T follicular helper cell (primary cell): ENCODE results near the gene PCF11.

Experiments
- DNase-seq: peaks from one replicate; pipeline ENCODE4 v3.0.0-alpha.2; 2020; ENCODE audit warnings: low read depth

Gene PCF11

DNA sequence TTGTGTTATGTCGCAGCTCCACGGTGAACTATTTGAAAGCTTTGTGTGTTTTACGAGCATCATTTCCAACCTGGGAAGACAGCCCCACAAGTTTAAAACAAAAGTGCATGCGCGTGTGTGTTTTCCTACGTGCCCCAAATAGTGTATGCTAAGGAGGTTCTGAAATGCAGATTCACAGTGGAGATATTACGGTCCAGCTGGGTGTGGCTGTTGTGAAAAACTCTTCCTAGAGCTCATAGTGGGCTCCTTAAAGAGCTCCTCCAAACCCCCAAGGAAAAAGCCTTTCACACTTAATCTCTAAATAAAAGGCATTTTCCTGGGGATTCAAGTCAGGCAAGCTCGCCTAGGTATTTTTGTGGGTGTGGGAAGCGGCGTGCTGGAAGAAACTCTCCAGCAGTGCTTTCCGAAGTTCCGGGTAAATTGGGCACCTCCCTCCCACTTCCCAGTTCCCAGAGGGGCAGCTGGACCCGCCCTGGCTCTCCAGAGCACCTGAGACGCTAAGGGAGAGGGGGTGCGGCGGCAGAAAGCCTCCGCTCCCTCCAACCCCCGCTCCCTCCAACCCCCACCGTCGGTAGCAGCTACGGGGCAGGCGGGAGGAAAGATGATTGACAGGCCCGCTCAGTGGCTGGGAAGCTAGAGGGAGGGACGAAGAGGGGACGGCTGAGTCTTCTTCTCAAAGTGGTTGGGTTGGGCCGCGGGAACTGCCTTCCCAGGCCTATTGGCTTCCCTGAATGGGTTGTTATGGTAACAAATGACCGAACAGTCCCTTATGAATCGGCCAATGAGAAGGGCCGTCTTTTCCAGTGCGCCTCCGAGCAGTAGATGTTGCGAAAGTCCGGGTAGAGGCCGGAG lies 561 bp upstream of the PCF11 start:
- DNase-seq: peak; percentile 98

DNA sequence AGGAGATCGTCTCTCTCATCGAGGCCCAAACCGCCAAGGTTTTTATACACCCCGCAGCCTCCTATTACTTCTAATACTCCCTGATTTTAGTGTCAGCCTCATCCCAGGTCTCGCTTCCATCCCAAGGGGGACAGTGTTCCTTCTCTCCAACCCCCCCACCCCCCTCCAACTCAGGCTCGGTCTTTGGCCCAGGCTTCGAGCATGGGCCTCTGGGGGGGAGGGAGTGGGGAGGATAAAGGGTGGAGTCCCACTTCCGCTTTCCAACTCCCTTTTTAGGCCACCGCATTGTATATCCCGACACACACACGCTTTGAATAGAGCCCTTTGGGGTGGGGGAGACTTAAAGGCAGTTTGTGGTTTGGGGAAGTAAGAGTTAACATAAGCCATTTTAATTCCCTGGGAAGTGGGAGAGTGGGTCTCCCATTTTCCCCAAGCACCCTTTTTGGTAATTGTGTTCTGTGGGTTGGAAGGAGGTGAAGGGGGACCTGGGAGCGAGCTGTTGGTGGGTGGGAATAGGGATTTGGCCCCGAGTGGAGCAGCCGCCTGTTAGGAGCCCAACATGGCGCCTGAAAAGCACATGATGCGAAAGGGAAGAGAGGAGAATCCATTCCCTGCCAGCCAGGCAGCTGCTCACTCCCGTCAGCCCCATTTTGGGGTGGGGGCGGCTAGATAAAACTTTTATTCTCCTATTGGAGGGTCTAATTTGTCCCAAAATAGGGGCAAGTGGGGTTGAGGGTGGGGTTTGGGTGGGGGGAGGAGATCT lies 844 bp downstream of the PCF11 start:
- DNase-seq: peak; percentile 34

DNA sequence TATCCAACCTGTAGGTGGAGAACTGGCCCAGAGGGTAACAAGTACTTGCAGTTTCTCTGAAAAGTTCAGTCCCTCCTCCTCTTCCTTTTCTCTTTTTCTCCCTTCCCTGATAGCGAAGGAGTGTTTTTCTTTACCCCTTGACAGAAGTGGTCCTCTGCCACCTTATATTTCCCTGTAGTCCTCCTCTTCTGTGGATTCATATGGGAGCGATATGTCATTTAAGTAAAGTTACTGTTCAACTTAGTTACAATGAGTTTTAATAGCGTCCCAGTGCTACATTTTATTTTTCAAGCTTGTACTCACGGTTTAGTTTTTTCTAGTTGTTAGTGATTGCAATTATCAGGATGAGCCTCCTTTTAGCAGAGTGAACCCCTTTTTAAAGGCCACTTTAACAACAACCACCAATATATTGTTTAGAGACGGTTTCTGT lies 1.4 kb downstream of the PCF11 start:
- no peak for DNase-seq

DNA sequence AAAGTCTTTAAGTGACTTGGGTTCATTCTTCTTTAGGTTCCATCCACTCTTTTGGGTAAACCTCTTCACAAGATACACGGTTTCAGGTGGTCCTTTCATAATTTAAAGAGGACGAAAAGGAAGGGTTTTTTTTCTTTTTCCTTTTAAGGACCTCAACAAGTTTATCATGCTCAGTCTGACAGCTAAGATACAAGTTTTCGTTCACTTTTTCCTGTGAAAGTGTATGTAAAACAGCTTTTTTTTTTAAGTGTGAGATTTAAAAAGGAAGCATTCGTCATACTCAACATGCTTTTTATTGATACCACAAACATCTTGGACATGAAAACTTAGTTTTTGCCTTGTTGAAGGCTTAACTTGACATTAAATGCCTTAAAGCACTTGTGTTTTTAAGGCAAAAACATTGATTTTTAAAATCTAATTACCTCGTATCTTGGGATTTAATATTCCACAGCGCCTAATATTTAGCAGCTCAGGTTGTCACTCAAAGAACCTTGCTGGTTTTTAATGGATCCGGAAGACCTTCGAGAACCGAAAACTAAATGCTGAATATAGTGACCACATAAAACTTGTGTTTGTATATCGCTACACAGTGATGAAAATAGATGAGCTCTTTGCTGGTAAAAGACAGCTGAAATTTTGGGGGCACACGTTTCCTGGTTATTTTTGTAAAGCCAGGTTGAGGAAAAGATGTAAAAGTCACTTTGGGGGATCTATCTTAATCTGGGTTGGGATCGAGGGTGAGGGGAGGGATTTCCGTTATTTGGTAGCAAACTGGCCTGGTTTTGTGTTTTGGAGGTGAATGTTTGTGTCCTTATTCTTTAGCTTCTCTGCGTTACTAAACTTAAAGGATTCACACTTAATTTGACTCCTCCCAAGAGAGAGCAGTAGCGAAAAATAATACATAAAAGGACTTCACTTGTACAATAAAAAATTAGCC lies 2.3 kb downstream of the PCF11 start:
- DNase-seq: no peak

DNA sequence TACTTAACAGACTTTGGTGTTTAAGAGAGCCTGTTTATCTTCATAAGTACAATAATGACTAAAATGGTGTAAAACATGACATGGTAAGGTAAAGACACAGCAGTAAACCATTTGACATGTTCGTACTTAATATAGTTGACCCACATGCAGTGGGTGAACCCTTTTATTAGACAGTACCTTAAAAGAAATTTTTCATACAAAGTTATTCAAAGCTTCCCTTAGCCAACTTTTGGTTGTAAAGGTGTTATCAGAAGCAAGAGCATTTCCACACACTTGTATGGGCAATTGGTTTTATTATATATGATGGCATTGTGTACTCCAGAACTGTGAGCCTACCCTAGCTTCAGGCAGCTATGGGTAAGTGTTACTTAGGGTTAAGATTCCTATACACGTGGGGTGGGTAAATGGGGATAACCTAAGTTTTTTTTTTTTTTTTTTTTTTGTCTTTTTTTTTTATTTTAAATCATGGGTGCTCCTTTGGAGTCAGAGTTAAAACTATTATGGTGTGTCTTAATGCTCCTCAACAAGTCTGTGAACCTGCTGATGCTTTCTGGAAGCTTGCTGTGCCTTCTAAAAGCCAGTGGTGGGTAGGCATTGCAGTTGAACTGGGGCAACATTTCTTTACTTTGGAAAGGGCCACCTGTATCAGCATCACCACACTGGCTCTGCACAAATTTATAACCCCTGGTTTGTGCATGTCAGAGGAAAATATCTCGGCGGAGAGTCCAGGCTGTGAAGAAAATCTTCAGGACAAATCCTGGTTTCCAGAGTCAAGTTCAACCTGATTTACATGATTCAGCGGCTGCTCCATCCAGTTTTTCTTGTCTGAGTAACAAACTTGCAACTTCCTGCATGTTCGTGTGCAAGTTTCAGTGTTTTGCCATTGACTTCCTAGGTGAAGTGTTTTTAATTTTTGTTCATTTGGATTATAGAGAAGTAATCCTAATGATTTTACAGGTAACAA lies 3.3 kb downstream of the PCF11 start:
- no peak for DNase-seq

DNA sequence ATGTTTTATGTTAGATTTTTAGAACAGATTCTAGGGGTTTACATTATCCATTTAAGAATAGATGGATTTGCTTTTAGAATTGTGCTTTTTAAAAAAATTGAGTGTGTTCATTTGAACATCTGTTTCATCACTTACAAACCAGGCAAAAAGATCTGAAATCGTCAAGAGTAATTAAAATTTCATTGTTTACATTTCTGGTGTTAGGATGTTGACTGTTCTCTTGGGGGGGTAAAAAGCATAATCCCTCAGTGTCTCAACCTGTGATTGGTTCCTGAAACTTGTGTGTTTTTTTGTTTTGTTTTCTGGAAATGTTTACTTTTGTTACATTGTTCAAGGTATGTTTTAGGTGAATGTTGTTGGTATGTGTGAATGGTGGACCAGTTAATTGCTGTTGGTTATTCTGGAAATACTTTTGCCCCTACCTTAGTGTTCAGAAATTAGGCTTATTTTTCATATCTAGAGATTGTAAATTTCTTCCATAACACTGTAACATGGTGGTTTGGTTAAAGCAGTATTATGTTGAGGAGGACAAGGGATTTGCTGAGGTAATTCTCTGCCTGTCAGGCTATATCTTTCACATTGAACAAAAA lies 4.8 kb downstream of the PCF11 start:
- DNase-seq: no peak

DNA sequence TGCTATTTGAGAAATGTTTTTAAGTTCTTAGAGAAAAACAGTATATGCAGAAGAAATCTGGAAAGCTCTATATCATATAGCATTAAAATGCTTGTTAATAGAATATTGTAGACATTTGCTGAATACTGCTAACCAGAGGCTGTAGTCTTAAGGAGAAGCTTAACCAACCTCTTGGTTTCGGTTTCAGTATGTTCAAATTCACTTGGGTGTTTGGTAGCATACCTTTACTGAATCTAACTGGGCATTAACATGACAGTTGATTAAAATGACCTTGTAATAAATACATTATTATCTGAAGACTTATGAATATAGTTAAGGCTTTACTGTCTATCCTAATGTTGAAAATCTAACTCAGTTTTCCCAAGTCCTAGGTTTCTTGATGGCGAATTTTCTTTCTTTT lies 5.4 kb downstream of the PCF11 start:
- DNase-seq: no peak

DNA sequence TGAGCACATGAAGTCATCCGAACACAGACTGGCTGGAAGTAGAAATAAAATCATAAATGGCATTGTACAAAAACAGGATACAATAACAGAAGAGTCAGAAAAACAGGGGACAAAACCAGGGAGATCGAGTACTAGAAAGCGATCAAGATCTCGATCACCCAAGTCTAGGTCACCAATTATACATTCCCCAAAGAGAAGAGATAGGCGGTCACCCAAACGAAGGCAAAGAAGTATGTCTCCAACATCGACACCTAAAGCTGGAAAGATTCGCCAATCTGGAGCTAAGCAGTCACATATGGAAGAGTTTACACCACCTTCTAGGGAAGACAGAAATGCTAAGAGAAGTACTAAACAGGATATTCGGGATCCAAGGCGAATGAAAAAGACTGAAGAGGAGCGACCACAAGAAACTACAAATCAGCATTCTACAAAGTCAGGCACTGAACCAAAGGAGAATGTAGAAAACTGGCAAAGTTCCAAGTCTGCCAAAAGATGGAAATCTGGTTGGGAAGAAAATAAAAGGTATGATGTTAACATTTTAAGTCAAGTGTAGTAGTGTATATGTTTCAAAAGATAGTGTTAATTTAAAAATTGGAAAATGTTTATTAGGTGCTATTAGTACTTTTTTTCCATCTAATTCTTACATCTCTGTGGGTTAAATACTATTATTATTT lies 9.4 kb downstream of the PCF11 start:
- no peak for DNase-seq

DNA sequence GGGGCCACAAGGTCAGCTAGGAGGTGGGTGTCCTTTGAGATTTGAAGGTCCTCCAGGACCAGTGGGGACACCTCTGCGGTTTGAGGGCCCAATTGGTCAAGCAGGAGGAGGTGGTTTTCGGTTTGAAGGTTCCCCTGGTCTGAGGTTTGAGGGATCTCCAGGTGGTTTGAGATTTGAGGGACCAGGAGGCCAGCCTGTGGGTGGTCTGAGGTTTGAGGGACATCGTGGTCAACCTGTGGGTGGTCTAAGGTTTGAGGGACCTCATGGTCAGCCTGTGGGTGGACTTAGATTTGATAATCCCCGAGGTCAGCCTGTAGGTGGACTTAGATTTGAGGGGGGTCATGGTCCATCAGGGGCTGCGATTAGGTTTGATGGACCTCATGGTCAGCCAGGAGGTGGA lies 11.8 kb downstream of the PCF11 start:
- no peak for DNase-seq

DNA sequence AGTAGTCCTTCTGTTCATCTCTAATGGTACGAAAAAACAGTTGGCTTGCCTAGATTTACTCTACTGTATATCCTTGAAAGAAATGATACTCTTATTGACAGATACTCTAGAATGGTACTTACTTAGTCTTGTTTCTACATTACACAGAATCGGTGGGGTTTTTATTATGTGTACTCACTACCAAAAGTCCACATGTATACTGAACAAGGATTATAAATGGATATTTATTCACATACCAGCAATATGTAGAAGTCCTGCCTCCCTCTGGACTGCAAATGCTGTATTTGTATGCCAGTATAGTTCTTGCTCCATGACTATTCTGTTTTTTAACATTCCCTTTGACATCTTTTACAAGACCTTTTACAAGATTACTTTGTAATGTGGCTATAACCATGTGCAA lies 13.9 kb downstream of the PCF11 start:
- DNase-seq: no peak

DNA sequence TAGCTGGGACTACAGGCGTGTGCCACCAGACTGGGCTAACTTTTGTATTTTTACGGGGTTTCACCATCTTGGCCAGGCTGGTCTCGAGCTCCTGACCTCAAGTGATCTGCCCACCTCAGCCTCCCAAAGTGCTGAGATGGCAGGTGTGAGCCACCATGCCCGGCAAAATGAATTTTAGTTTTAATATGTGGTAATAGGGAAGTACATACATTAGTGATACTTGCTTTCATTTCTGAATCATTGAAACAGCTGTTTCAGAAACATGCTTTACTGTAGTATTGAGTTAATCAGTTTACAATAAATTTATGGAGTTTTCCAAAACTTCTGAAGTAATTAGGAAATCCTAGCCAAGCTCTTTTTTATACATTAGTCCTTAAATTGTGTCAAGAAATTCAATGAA lies 15.6 kb downstream of the PCF11 start:
- DNase-seq: no peak

DNA sequence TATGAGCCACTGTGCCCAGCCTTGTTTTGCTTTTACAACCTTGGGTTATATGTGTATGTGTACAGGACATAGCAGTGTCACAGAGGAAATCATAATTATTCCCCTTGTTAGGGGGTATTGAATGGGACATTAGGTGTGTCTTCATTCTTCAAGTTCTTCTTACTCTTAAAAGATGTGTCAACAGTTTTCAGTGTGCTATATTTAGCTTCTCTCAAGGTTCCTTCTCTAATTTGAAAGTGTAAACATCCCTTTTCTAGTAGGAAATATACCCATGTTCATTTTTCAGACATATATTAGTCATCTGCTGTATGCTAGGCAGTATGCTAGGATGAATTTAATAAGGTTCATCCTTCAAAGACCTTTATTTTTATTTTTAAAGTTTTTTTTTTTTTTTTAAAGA lies 17.1 kb downstream of the PCF11 start:
- DNase-seq: no peak

DNA sequence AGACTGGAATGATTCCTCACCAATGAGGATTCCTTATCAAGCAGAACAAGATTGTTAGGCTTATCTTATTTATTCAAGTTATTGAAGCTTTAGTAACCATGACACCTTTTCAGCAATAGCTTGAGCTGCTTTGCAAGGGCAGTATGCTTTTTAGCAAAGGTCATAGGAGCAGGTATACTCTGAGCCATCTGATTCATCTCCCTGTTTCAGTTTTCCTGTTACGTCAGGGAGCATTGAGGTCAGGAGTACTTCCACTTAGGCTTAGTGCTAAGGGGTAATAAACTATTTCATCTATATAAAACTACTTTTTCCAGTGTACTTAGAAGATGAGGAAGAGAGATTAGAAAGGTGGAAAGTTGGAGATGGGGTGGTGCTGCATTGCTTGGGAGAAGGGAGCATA lies 18.9 kb downstream of the PCF11 start:
- no peak for DNase-seq

DNA sequence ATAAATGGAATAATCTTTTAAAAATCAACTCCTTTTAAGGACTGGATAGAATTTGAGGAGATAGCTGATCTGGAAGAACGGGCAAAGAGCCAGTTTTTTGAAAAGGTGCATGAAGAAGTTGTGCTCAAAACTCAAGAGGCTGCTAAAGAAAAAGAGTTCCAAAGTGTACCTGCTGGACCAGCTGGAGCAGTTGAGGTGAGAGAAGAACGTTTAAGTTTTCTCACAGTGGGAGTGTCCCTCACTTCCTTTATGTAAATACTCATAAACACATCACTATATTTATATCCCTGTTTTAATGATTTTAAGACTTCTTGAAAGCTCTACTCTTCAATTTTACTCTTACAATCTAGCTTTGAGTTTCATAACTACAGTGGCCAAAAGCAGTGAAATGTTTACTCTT lies 24.9 kb downstream of the PCF11 start:
- DNase-seq: no peak

DNA sequence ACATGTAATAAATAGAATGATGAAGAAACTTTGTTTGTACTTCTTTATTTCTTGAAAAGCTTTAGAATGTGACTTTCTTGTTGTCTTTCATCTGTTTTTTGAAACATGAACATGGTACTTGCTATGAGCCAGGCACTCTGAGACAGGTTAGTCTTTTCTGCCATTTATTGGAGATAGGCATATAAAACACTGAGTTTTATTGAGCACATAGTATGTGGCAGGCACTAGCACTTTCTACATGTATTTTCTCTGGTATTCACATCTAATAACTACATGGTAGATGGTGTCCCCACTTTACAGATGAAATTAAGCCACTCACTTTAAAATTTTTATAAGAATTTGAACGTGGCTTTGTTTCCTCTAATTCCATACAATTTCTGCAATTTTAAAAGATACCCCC lies 28.8 kb downstream of the PCF11 start:
- no peak for DNase-seq

DNA sequence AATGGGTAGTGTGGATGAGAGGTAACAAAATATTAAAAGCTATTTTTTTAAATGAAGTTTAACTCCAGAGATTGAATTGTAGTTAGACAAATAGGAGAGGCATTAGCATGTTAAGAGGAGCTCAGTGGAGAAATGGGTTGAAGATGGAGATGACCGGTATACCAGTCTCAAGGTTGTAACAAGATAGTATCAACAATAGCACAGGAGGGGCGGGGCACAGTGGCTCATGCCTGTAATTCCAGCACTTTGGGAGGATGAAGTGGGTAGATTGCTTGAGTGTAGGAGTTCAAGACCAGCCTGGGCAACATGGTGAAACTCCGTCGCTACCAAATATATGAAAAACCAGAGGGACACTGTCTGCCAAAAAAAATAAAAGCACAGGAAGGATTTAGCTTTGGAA lies 30.5 kb downstream of the PCF11 start:
- DNase-seq: no peak

DNA sequence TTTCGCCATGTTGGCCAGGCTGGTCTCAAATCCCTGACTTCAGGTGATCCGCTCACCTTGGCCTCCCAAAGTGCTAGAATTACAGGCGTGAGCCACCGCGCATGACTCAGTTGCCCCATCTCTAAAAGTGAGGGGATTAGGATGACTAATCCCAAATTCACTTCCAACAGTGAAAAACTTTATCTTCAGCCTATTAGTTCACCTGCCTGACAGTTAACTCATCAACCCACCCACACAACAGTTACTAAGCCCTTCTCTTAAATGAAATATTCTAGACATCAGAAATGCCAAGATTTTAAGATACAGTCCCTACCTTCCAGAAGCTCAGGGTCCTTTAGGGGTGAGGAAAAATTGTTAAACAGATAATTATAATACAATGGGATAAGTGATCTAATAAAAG lies 34.6 kb downstream of the PCF11 start:
- DNase-seq: no peak

DNA sequence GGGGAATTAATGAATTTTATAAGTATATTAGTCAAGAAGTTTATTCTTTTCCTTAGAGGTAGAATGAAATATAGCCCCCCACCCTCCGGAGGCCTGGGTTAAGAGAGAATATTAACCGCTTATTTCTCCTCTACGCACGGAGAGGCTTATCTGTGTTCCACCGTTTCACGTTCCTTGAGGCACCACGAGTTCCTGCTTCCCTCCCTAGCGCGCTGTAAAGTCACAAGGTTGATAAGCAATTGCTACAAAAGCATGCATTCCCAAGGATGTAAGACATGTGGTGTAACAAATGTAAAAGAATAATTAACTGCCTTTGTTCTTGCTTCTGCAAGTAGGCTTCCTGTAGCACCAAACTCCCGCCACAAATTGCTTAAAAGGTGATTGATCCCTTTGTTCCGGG lies 35.1 kb downstream of the PCF11 start:
- no peak for DNase-seq

DNA sequence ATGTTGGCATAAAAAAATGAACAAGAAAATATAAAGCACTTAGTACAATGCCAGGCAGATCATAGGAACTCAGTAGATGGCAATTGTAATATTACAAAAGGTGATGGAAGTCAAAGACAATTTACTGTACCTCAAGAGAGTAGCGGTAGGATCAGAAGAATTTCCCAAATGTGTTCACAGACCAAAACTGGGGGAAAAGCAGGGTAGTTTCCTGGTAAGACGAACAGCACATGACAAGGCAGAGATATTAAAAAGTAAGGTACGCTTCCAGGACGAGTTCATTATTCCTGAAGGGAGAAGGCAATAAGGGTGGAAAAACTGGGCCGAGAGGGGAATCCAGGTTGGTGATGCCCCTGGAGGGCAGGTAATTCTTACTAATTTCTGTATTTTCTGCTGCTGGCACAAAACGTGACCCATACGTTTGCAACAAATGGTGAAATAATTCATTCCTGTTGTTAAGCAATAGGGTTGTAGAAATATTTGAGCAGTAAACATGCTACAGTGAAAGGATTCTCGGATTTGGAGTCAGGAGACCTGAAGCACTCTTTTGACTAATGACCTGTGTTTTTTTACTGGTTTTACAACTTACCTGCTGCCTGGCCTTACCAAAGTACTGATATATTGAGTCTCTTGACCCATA lies 35.8 kb downstream of the PCF11 start:
- DNase-seq: no peak
